SHP77 treated with DMSO at 0.1 percent for 48 hours (cell line): ENCODE data around the gene SLC35F1.

Source experiments
- DNase-seq: peaks from one replicate; lab custom pipeline; 2025; lab: John Stamatoyannopoulos, UW

SLC35F1 gene

DNA sequence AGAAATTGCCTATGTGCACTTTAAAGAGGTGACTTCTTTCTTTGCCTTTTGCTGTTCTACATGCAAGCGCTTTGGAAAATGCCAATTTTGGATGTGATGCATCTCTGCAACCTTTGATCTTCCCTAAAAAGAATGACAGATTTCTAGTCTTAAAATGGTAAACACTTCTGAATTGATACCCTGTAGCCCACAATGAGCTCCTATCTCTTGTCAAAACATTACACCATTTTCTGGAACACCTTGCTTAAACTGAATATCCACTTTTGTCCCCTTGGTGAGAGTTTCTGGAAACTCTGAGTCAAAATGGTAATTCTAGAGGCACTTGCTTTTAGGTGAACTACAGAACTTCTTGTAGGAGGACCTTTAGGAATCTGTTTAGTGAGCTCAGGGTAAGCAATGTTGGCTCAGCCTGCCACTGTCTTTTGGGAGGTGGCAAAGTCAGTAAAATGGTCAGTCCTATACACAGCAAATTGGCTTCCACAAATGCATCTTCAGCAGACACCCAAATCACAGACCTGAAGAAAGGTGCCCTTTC is 216.5 kb downstream of the SLC35F1 start:
- DNase-seq: no peak

DNA sequence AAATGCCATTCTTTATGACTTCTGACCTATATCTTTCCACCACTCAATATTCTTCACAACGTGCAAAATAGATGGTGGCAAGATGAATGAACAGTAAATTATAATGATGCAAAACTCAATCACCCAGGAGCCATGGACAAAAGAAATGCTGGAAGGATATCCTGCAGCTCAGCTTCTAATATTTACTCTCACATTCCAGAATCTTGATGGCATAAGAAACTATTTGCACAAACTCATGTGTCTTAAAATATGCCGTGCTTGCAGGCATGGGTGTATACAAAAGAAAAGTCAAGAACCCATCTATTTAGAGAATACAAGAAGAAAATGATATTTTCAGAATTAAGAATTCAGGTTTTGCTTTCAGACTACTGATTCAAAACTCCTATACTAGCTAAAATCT is 217.8 kb downstream of the SLC35F1 start:
- DNase-seq: no peak

DNA sequence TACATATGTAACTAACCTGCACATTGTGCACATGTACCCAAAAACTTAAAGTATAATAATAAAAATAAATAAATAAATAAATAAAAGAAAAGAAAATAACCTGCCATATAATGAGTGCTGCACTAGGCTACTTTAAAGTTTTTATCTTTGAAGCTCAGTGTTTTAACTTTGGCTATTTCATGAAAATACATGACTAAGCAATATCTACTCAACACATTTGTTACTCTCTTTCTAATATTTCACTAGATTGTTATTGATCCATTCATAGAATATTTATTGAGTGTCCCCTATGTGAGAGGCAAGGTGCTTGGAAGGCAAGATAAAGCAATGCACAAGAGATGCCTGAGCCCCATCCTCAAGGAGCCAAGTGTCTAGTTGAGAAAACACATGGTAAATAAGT is 221.7 kb downstream of the SLC35F1 start:
- DNase-seq: no peak

DNA sequence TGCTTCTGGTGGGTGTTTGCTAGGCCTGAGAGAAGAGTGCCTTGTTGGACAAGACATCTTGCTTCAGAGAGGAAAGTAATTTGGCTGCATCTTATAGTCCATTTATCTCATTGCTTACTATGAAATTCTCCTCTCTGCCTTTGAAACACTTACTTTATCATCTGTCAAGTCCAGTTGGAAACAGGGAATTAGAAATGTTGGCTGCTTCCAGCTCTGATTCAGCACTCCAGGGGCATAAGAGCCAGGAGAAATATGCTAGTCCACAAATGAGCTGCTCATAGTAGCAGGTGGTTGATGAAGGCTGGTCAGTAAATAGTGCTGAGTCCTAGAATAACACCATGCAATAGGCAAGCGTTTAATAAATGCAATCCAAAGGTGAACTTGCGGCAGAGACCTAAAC is 227.1 kb downstream of the SLC35F1 start:
- DNase-seq: no peak

DNA sequence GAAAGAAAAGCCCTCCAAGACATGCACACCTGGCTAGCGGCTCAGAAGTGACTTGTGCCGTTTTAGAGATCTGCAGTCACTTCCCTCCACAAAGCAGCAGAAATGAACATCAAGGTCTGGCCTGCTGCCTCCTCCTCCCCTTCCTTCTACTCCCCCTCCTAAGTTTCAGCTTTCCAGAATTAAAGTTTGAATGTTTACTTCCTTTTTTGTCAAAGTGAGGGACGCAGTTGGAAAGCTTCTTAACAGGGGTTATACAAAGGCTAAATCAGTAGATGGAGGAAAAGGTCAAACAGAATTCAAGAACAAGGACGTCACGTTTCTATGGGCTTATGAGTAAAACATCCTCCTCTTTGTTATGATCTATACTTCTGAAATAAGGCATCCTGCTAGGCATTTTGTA is 227.7 kb downstream of the SLC35F1 start:
- no peak for DNase-seq

DNA sequence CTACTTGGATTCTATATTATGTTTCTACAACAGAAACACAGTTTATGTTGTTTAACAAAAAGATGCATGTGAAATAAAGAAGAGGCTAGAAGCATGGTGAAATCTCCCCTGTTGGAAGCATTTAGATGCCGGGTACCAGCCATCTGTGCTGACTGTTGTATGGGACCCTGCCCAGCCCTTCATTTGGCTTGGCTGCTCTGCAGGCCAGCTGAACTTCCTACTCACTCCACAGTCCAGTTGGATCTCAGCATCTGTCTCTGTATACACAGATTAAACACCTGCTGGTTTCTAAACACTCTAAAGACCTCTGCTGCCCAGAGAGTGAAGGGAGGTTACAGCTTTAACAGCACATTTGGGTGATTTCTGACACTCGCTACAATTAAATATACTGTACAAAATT is 228.3 kb downstream of the SLC35F1 start:
- no peak for DNase-seq

DNA sequence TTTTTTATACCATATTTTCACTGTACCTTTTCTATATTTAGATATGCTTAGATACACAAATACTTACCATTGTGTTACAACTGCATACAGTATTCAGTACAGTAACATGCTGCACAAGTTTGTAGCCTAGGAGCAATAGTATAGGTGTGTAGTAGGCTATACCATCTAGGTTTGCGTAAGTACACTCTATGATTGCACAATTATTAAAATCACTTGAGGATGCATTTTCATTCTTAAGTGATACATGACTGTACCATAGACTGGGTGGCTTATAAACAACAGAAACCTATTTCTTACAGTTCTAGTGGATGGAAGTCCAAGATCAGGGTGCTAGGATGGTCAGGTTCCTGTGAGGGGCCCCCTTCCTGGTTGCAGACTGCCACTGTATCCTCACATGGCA is 234.1 kb downstream of the SLC35F1 start:
- no peak for DNase-seq

DNA sequence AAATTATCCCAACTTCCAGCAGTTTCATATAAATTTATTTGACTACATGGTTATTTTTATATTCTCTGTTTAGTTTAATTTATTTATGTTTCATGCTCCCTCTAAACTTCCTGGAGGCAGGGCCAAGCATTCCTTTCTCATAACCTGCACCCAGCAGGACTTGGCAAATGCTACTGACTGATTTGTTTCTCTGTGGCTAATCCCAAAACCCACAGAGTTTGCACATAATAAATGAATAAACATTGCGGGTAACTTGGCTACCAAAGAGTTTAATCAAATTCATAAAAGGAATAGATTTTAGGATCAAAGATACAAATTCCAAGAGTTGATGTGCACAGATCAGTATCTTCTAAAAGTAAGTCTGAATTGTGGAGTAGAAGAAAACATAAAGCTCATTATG is 239.5 kb downstream of the SLC35F1 start:
- no peak for DNase-seq

DNA sequence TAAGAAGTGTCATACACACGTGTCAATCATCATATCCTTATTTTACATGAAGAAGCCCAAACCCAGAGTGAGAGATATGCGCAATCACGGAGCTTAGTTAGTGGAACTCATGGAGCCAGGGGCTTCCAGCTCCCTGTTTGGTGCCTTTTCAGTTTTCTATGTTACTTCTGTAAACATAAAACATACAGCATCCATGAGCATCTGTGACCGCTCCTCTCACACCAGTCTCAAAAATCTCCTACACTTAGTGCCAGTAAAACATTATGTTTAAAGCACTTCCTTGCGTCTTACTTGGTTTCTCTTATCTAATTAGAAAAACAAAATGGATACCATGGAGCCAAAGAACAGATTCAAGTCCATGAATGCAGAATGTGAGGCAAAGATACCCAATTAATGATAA is 240.4 kb downstream of the SLC35F1 start:
- no peak for DNase-seq

DNA sequence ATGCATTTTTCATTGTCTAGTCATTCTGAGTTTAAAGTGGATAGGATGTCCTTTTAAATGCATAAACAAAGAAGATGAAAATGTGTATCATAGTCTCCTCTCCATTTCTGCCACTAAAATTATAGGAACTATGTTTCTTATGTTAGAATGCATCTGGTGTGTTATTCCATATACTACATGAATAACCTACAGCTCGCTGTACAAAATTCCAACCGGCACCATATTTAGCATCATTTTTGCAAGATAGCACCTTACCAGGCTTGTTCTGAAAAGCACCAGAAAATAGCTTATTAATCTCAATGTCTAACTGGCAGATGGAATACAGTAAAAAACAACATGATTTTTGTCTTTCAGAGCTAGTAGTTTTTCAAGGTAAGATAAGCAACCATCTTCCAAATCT is 241.5 kb downstream of the SLC35F1 start:
- DNase-seq: no peak

DNA sequence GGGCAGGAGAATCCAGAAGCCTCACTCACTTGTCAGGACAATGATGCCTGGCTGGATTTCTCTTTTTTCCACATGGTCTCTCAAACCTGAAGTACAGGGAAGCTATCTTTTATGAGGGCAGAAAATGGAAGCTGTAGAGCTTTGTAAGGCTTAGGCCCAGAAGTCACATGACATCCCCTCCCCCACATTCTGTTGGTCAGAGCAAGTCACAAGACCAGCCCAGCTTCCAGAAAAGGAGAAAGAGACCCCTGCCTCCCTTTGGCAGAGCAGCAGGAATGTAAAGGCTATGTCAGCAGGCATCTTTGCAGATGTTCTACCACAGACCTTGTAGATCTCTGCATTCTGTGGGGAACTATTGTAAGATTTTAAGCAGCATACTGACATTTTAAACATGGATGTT is 245.5 kb downstream of the SLC35F1 start:
- no peak for DNase-seq

DNA sequence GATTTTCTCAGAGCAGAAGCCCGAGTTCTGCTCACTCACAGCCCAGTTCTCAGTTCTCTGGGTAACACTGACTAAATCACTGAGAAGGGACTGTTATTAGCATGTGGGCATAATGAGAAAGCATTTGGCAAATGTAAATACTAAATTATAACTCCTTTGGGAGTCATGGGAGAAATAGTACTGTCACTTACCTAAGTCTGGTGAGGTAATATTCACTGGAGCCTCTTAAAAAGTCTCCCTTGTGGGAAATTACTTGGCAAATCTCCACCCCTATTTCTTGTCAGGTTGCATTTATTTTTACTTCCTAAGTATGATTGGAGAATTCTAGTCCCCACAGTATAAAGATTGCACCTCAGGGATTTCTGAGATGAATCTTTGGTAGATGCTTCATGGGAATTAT is 254.3 kb downstream of the SLC35F1 start:
- DNase-seq: no peak

DNA sequence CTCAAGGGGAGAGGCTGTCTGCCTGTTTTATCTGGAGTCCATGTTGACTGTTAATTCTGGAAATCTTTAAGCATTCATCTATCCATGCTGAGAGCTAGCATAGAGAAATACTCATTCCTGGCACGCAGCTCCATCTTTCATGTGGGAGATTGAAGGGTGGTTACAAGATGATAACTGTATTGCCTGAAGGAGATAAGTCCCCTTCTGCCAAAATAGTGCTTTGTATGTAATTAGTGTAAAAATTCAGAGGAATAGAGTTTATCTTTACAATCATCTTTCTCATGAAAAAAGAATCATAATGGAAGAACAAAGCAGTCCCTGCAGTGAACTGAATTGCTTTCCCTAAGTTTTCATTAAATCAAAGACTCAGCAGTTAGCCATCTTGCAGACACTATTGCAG is 256.5 kb downstream of the SLC35F1 start:
- no peak for DNase-seq

DNA sequence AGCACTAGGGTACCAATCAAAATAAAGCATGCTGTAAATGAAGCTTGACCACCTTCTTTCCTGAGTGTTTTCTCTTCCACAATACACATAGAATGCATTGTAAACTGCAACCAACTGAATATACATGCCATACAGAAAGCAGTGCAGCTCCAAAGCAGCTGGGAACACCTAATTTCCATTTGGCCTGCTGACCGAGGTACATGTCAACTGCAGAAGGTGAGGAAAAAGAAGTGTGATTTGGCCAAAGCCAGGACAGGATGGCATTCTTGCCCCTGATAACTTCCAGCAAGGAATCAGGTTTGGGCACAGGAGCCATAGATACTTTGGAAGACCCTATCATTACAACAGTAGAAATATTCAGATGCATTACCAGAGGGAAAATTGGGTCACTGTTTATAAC is 258.4 kb downstream of the SLC35F1 start:
- DNase-seq: no peak

DNA sequence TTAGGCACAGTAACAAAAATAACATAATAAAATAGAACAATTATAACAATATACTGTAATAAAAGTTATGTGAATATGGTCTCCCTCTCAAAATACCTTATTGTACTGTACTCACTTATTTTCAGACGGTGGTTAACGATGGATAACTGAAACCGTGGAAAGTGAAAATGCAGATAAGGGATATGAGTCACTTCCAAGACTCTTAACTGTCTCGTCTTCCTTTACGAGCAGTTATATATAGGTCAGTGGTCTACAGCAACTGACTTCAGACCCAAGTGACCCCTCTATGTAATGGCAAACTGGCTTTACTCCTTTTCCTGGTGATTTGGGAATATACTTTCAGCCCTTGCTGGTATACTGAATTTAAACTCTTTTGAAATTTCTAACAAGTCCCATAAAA is 261.4 kb downstream of the SLC35F1 start:
- DNase-seq: no peak

DNA sequence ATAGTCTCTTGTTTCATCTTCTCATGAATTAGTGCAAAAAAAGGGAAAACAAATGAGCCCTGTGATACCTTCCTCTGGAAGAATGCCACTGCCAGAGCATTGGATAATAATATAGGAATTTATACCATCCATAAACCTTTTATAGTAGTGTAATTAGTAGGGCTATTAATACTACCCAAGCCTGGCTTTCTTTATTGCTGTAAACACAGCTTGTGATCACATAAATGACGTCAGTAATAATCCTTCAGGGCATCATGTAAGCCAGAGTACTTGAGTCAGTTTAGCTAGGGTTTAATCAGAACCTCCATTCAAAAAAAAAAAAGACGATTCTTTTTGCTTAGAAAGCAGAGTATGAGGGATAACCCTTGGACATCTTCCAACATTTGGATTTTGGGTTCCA is 264.8 kb downstream of the SLC35F1 start:
- DNase-seq: no peak

DNA sequence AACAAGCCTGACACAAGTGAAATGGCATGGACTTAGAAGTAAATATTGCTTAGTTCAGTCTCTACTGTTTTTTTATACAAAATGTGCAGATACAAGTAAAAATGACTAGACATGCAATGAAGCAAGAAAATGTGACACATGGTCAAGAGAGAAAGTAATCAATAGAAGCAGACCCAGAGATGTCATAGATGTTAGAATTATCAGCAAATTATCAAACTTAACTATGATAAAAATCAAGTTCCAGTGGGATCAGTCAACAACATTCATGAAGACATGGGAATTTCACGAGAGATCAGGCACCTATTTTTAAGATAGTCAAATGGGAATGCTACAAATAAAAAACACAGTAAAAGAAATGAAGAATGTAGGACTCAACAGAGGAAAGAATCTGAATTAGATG is 267.0 kb downstream of the SLC35F1 start:
- no peak for DNase-seq

DNA sequence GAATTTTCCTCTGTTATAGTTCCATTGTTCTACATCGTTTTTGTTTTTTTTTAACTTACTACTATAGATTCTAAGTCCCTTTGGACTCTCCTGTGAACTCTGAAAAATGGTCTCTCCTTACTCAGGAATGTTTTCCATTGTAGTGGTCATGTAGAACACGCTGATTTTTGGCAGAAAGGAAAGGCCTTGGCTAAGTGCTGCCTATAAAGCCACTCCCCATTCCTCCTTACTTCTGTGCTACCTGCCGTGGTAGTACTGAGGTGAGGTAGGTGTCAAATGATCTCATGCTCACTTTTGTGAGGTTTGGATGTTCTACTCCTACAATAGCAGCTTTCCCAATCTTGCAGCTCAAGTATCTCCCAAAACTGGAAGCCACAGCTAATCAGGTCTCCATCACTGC is 270.7 kb downstream of the SLC35F1 start:
- no peak for DNase-seq

DNA sequence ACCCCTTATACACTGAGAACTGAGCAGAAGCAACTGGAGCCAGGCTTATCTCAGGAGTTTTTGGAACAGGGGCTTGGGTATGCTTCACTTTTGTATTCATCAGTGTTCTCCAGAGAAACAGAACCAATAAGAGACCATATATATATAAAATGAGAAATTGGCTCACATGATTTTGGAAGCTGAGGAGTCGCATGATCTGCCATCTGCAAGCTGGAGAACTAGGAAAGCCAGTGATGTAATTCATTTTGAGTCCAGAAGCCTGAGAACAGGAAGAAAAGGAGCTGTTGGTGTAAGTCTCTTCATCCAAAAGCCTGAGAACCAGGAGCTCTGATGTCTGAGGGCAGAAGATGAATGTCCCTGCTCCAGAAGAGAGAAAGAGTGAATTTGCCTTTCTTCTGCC is 272.0 kb downstream of the SLC35F1 start:
- no peak for DNase-seq

DNA sequence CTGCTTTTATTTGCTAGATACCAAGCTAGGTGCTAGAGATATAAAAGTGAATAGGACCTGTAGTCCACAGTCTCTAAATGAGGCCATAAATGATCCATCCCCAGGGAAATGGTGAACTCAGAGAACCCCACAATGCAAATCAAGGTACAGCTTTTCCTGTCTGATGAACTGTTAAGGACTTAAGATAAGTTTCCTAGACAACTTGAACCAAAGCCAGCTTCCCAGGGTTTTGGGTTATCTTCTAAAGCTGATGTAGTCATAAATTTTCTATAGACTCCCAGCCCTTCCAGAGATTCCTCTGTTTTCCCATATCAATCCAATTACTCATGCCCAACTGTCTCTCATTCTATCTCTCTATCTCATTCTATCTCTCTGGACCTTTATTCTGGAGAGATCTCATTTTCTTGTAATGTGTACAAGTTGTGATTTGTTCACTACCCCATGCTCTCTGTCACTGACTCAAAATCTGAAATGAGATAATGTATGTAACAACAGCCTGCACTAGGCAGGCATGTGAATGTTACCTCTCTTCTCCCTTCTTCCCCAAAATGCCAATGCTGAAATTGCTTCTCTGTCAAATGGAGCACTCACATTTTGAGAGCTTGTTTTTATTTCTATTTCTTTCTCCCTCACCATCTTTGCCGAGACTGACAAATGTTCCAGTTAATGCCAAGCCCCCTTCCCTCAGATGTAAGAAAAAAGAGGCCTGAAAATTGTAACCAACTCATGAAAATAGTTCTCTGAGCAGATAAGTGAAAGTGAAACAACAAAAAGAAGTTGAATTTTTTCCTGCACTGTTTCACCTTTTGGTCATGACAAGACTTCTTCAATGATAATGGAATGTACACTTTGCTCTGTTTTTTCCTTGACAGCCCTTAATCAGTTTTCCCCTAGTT is 279.9 kb downstream of the SLC35F1 start:
- no peak for DNase-seq

DNA sequence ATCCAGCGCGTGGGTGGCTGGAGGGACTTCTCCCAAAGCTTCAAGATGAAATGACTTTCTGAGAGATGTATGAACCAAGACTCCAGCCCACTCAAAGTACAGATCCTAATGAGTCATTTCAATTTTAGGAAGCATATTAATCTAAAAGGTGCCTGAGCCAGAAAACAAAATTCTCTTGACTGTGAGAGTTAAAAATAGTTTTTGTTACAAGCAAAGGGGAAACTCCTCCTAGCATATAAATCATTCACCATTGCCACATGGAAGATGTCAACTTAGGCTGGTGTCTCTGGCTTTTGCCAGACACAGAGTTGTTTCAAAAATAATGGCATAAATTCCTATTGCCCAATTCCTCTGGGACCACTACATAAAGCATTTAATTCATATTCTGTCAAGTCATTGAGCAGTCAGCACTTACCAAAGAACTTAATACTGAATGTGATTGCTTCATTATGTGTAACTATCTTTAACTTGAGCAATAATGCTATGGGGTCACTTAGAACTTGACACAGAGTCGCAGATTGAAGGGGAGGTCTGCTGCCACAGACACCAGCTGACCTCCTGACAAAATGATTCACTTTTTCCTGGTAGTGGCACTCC is 280.6 kb downstream of the SLC35F1 start:
- DNase-seq: no peak

DNA sequence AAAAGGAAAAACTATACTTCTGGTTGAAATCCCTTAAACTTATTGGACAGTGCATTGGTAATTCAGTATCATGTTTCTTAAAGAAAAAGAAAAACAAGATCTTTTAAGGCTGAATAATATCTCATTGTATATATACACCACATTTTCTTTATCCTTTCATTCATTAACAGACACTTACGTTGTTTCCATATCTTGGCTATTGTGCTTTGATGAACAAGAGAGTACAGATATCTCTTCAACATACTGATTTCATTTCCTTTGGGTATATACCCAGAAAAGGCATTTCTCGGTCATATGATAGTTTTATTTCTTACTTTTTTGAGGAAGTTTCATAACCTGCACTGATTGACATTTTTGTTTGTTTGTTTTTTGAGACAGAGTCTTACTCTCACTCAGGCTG is 281.5 kb downstream of the SLC35F1 start:
- DNase-seq: no peak

DNA sequence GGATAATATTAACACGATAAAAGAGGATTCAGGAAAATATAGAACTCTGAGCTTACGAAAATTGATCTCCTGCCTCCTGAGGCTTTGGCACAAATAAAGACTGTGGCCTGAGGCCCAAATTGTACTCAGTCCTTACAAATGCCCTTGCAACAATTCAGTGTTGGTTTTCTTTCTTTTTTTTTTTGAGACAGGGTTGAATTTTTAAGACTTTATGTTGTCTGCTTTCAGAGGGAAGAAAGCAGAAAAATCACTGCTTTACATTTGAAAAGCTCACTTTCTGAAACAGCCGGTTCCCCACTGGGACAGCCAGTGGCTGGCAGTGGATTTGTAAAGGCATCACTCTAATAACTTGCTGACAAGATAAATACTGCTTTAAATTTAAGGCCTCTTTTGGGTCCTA is 290.5 kb downstream of the SLC35F1 start:
- DNase-seq: no peak

DNA sequence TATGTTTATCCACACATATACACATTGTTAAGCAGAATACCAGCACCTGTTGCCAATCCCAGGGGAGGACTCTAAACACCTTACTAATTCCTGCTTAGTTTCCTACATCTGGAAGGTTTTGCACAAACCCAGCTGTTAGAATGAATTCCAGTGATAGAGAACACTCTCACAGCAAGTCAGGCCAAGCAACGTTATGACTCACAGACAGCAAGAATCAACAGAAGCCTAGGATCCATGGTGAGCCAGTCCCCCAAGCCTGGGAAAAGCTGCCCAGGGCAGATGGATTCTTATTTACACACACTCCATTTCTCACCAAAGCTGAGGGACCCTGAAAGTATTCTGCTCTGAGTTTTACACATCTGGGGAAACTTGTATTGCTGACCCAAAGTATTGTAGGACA is 291.7 kb downstream of the SLC35F1 start:
- DNase-seq: no peak
